ENCODE measurements around the gene FRMD3. TPM values are rescaled to one million over a fixed set of nuclear protein-coding genes. Genes with fewer than 3 reads are reported as not detected.

The FRMD3 gene
- total and polyA plus RNA-seq, 2 donors (not counting 3 experiments of a cell fraction or from before 2014, with no cell fraction given): 3.0 to 6.1 TPM

DNA sequence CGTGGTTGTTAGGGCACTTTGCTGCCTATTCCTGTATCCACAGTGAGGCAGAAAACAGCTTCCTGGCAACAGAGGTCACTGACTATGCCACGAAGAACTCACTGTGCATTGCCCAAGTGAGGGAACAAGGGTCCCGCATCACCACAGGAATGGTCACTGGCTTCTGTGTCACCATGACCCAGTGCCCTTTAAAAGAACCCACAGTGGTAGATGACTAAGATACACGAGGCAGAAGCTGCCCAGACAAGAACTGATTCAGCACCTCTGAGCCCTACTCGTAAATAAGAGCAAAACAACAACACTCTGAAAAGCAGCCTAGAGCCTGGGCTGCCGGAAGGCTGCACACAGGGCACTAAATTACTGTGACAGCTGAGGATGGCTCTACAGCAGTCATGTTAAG lies 238.6 kb downstream of the FRMD3 start:
- DNase-seq (ENCODE audit: low read depth, low spot score) (peak; percentile 11), FAIRE-seq (peak; percentile 86)
- Histone ChIP-seq H3K4me3 (replicated peaks in 1 of 3; ENCODE audit: insufficient read depth in 1 of 3, low read depth in 1 of 3, low read length in 3 of 3) (no peak overlapping the region), H3K79me2 (ENCODE audit: control insufficient read depth, insufficient read depth, low read length) (no peaks in the 10 kb centered on the region), H4K20me1 (replicated peaks; ENCODE audit: control insufficient read depth, extremely low read depth, insufficient read depth, low read length) (no peaks in the 10 kb centered on the region), H3K4me2 (ENCODE audit: insufficient read depth, low read length) (no peak overlapping the region), H3K27me3 (ENCODE audit: control insufficient read depth in 2 of 2, insufficient read depth in 2 of 2, low read length in 2 of 2) (no peaks in the 10 kb centered on the region), H3K9me3 (replicated peaks; ENCODE audit: control insufficient read depth, insufficient read depth, low read length) (no peaks in the 10 kb centered on the region), H2AFZ (ENCODE audit: low read depth, low read length) (no peak overlapping the region), H3K9me1 (replicated peaks; ENCODE audit: control insufficient read depth, extremely low read depth, insufficient read depth, low read length) (no peaks in the 10 kb centered on the region), H3K9ac (replicated peaks; ENCODE audit: extremely low read depth, insufficient read depth, low read length) (no peak overlapping the region), H3K4me1 (ENCODE audit: control insufficient read depth, extremely low read depth, insufficient read depth, low read length) (peaks cover 15% of the 10 kb centered on the region), H3K27ac (ENCODE audit: insufficient read depth, low read depth, low read length) (peak overlapping the region; percentile 2), H3K36me3 (ENCODE audit: control insufficient read depth in 2 of 2, extremely low read depth in 1 of 2, insufficient read depth in 2 of 2, low read length in 2 of 2) (no peaks in the 10 kb centered on the region)
- TF ChIP-seq POLR2A (IDR thresholded peaks at IDR 0.05; ENCODE audit: low read depth, low read length): no peak
- TF ChIP-seq EZH2 (IDR thresholded peaks at IDR 0.05; ENCODE audit: borderline replicate concordance, low read depth, low read length, severe bottlenecking): no peak
- TF ChIP-seq POLR2AphosphoS5 (IDR thresholded peaks at IDR 0.05; ENCODE audit: insufficient read depth, low read depth, low read length): no peak
- TF ChIP-seq JUN (IDR thresholded peaks at IDR 0.05; ENCODE audit: borderline replicate concordance, insufficient read depth, insufficient read length, low read depth): peak; percentile 18
- no peak for TF ChIP-seq MYC (IDR thresholded peaks at IDR 0.05; ENCODE audit: low read depth, low read length)
- peak; percentile 42 for TF ChIP-seq GATA2 (IDR thresholded peaks at IDR 0.05; ENCODE audit: insufficient read depth, insufficient read length, low read depth, low read length)
- TF ChIP-seq, protein P1, sequence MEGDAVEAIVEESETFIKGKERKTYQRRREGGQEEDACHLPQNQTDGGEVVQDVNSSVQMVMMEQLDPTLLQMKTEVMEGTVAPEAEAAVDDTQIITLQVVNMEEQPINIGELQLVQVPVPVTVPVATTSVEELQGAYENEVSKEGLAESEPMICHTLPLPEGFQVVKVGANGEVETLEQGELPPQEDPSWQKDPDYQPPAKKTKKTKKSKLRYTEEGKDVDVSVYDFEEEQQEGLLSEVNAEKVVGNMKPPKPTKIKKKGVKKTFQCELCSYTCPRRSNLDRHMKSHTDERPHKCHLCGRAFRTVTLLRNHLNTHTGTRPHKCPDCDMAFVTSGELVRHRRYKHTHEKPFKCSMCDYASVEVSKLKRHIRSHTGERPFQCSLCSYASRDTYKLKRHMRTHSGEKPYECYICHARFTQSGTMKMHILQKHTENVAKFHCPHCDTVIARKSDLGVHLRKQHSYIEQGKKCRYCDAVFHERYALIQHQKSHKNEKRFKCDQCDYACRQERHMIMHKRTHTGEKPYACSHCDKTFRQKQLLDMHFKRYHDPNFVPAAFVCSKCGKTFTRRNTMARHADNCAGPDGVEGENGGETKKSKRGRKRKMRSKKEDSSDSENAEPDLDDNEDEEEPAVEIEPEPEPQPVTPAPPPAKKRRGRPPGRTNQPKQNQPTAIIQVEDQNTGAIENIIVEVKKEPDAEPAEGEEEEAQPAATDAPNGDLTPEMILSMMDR (IDR thresholded peaks at IDR 0.05; ENCODE audit: extremely low read depth in 1 of 2, insufficient read depth in 1 of 2, low read depth in 1 of 2, low read length in 2 of 2): no peak
- peak; percentile 71 for TF ChIP-seq FOS (IDR thresholded peaks at IDR 0.05; ENCODE audit: borderline replicate concordance, insufficient read depth, low read length)
- TF ChIP-seq, protein P2, sequence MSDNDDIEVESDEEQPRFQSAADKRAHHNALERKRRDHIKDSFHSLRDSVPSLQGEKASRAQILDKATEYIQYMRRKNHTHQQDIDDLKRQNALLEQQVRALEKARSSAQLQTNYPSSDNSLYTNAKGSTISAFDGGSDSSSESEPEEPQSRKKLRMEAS (IDR thresholded peaks at IDR 0.05; ENCODE audit: insufficient read depth, insufficient read length): no peak
- ChIA-PET CTCF (interaction anchor here (1.1 to 1.2 kb wide), 2 partner anchors 35 to 245 kb away, joined by 3 to 5 read pairs; no protein-coding TSS in a partner anchor), POLR2A (no interaction called here)
- BruUV-seq (replicated peaks): no TSS peak
- intact Hi-C loops (cut with micrococcal nuclease): no loop called here
- dilution Hi-C loops (cut with MboI; ENCODE audit: extremely low pct_ligation_motif_present, low sequenced_read_pairs): no loop called here

Measured in endothelial cell of umbilical vein (primary cell).